ENCODE data around the gene SLC17A6.

SLC17A6 gene

DNA sequence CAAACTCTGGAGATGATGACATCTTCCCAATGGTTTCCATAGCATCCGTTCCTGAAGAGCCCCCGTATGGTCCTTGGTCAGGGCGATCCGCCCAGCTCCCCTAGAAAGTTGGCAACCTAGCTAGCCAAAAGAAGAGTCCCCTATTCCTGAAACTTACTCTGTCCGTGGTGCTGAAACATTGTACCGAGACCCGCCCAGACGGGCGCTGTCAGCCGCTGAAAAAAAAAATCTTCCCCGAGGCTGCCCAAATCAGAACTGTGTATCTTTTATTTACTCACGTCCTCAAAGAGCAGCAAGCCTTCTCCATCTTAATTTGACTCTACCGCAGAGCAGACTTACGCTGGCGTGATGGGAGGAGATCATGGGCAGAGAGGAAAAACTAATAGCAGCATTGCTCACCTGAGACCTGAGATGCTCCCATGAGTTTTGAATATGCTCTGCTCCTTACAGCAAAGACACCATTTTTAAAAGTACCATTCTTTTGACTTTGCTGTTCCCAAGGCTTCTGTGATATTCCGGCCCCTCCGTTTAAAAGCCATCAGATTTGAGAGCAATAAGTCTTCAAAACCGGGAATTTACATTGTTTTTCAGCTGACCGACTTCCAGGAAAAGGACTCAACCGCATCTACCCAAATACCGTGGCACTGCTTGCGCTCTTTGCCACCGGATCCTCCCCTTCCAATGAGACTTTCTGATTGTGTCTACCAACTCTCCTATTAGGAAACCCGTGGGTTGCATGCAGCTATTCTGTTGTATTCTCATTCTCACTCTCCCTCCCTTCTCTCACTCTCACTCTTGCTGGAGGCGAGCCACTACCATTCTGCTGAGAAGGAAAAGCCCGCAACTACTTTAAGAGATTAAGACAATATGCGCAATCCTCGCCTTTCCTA lies at the start of gene SLC17A6:
Gene SLC17A6, plus strand, starts transcription at position 786 of the 890 bp plus-strand sequence. CDS start 153 bp downstream, outside the sequence.
- DNase-seq (ENCODE audit: low read depth), result no peak

DNA sequence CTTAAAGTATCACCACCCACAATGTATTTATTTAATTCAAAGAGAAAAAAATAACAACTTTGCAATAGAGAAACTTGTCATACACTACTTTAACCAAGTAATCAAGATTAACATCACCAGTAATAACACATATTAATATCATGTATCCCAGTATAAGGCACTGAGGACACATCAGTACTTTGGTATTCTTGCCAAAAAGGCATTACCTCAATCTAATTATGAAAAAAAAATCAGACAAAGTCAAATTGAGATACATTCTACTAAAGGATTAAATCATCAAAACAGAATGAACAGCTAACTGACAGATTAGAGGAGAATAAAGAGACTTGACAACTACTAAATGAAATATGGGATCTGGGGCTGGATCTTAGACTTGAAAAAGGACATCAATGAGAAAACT lies 35.8 kb upstream of the SLC17A6 start:
- no peak for DNase-seq (ENCODE audit: low read depth)

DNA sequence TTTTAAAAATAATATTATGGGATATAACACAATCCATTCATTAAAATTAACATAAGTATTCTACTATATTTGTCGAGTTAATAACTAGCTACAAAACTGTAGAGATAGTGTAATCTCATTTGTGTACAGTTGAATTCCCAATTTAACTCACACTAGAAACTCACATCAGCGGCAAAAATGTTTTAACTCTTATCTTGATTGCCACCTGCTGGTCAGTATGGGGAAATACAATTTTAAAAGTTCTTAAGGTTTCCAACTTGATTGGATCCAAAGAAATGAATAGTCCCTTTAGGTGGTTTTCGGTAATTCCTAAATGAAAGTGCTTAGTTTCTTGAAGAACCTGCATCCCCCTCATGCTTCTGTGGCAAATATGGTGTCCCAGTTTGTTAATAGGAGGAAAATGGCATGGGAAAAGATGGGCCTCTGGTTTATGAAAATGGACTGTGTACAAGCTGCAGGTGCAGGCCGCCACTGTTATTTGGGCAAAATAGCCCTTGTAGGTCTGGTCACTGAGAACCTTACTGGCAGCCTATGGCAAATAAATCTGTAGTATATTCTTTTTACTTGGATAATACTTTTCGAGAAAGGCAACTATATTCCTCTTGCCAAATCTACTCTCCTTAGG lies 33.7 kb upstream of the SLC17A6 start:
- DNase-seq (ENCODE audit: low read depth), result no peak

DNA sequence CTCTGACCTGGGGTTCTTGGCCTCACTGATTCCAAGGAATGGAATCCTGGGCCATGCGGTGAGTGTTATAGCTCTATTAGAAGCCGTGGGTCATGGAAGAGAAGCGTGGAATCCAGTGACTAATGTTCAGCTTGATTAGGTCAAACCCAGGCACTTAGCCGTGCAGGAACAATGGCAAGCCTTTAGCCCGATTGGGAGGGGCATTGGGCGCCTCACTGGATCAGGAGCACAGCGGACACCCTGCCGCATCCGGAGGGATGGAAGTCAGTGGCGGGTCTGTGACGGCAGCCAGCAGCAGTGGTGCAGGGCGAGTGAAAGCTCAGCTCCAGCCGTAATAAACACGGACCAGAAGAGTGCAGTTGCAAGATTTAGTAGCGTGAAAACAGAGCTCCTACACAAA lies 20.5 kb upstream of the SLC17A6 start:
- DNase-seq (ENCODE audit: low read depth), result no peak

DNA sequence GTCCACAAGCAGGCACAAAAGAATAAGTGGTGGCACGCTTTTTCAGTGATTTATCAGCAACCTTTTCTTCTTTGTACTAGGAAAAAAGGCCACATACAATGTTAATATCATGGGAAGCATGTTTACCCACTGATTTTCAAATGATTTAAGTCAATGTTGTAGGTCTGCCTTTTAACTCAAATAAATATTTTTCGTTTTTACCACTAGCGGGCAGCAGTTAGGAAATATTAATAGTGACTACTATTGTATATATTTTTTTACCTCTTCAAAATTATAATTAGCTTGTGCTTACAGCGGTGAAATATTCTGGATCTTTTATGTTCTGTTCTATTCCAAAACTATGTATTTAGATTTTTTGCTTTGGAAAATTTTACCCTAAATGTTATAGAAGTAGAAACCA lies 6.4 kb upstream of the SLC17A6 start:
- no peak for DNase-seq (ENCODE audit: low read depth)

DNA sequence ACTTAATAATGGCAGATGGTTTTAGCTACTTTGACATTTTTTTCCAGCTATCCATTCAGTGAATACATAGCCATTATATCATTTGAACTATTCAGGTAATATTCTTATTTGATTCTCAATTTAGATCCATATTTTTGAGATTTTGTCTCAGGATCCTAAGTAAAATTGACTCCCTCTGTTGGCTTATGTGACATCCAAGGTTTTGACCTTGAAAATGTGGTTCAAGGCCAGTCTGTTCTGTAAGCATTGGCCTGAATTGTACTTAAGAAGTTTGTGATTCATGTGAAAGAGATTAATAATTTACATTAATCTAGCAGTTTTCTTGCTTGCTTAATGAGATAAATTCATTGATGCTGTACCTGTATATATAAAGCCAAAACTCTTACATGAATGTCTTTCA lies 1.6 kb upstream of the SLC17A6 start:
- no peak for DNase-seq (ENCODE audit: low read depth)

DNA sequence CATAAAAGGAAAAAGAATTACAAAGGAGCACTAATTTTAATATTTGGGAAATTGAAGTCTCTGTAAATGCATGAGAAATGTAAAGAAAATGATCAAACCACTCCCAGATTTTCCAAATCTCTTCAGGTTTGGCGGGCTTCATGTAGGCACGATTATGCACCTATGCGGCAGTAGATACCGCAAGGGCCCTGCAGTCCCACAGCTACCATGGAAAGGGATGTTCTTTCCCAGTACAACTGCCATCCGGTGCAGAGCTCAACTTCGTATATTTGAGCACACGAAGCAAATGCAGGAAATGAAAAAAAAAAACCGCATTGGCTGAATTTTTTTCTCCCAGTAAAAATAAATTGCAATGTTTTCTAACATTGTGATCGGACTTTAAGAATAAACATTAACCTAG lies 1.4 kb downstream of the SLC17A6 start:
- no peak for DNase-seq (ENCODE audit: low read depth)

DNA sequence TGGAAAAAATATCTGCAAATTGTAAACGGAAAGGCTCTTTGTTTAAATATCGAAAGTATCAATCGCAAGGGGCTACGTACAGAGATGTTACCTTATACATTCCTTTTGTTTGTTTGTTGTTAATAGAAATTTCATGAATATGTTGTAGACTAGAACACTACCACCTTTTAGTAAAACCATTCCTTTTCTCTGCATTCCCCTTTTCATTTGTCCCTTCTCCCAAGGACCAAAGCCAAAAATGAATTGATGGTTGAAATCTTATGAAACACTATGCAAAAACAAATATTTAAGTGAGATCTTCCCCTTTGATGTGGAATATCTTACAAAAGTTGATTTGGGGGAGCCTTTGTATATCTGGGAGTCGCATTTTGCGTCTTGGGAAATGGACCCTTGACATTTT lies 2.1 kb downstream of the SLC17A6 start:
- no peak for DNase-seq (ENCODE audit: low read depth)

DNA sequence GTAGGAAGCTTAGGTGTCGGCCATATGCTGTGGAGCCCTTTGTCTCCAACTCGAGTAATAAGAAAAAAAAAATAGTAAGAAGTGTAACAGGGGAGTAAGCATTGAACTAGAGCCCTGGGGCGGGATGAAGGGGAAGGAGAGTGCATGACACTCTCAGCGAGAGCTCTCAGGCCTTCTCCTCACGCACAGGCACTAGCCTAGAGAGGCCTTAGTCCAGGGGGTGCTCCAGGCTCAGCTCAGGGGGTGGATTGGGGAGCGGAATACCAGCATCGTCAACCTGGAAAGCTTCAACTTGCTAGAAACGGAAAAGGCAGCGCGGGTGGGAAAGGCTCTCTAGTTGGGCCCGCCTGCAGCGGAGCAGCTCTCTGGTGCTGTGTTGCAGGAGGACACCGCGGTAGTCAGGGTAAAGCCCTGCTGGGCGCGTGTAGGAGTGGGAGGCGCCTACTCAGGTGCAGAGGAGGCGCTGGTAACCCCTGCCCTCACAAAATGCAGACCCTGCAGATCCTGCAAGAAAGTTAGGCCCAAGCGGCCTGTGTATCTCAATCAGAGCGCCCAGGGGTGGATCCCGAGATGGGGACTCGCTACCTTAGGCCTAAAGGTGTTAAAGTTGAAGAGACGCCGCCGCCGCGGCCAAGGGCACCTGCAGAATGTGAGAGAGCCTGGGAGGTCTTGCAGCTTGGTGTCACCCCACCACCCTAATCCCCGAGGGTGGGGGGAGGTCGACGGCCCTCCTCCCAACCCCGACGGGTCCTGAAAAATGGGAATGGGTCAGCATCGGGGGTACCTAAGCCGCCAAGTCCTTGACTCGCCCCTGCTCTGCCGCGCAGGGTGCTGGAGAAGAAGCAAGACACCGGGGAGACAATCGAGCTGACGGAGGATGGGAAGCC lies 2.8 kb downstream of the SLC17A6 start:
- DNase-seq (ENCODE audit: low read depth), result no peak

DNA sequence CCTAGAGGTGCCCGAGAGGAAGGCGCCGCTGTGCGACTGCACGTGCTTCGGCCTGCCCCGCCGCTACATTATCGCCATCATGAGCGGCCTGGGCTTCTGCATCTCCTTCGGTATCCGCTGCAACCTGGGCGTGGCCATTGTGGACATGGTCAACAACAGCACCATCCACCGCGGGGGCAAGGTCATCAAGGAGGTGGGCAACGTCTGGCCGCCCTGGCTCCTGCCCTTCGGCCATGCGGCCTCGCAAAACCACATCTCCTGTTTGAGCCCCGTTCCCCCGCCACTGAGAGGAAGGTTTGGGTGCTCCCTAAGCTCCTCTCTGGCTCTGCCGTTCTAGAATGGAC lies 3.4 kb downstream of the SLC17A6 start:
- DNase-seq (ENCODE audit: low read depth), result no peak

DNA sequence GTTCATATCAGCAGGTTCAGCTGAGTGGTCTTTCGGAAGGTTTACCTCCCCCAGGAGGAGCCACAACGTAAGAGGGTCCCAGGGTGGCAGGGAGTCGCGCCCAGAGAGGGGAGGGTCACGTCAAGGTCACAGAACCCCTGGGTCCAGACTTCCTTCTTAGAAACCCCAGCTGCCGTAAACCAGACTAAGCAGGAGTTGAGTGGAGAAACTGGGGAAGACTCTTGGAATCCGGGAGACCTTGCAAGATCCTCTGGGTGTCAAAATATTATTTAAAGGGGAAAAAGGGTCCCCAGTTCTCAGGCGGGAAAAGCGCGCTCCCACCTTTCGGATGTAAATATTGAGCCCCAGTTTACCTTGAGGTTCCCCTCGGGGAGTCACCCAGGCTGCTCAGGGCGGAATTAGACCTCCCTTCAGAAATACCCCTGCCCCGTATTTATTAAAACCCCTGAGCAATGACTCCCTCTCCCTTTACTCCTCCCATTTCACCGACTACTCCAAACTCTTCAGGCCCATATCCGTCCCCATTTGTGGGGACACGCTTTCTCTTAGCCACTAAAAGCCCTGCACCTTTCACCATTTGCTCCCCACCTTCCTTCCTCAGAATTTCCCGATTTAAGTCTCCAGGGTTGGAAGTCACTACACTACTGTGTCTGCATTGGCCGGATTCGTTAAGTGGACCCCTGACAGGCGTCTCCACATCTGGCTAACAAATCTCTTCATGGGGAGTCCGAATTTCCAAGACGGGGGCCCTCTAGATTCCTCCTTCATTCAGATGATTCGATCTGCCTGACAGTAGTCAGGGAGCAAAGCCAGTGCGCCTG lies 4.2 kb downstream of the SLC17A6 start:
- no peak for DNase-seq (ENCODE audit: low read depth)

DNA sequence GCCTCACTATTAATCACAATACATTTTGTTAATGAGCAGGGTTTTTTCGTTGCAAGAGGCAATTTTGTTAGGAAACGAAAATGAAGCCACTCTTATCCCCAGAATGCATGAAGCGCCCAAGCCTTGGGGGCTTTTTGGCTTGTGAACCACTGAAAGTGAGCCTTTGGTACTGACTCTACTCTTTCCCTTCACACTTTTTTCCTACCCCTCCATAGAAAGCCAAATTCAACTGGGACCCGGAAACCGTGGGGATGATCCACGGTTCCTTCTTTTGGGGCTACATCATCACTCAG lies 4.8 kb downstream of the SLC17A6 start:
- DNase-seq (ENCODE audit: low read depth), result no peak

DNA sequence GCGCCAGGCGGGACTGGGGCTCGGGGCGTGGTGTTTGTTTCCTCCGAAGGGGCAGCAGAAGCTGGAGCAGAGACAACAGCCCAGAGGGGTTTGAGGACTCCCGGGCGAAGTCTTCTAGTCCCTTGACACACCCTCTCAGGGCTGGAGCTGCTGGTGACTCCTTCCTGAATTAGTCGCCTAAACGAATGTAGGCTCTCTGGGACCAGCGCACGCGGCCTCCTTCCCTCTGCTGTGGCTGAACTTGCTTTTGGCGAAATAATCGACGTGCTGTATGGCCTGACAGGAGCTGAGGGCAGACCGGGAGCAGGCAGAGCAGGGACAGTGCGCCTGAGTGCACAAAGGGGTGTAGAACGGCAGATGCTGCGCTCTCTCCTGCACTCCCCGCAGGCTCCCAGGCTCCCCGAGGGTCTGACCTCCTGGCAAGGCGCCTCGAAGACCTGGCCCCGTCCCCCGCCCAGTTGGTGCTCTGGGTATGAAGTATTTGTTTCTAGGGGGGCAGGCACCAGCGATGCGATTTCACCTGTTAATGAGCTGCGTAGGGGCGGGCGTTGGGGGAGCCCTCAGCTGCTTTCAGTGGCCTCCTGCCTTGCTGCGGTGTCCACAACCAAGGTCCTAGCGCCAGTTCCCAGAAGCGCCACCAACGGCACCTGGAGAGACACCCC lies 5.3 kb downstream of the SLC17A6 start:
- no peak for DNase-seq (ENCODE audit: low read depth)

DNA sequence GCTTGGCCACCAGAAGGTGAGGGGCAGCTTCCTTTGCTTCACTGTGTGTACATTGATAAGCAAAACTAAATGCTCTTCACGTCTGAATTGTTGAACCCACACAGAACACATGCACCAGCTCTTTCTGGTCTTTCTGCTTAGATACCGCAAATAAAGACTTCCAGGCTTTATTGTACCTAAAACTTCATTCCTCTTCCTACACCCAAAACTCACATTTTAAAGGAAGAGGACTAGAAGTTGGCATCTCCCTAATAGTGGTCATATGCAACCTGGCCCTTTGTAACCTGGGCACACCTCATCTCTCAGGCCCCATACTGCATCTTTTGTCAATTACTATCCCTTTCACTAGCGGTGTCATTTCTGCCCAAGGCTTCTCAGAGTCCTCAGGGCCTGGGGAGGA lies 5.9 kb downstream of the SLC17A6 start:
- DNase-seq (ENCODE audit: low read depth), result no peak

DNA sequence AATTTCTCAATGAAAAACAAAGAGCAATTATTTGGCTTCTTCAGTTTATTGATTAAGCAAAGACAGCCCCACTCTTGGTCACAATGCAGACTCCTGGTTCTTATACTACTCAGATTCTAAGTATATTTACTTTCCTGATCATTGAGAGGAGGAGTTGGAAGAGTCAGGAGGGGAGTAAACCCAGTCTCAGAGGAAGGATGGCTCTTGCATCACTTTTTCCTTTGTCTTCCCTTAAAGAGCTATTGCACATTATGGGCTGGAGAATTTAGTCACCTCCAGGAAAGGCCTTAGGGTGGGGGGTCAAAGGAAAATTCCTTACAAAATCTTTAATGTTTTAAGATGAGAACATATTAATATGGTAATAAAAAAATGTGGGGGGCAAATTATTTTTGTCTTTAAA lies 8.1 kb downstream of the SLC17A6 start:
- DNase-seq (ENCODE audit: low read depth), result no peak

DNA sequence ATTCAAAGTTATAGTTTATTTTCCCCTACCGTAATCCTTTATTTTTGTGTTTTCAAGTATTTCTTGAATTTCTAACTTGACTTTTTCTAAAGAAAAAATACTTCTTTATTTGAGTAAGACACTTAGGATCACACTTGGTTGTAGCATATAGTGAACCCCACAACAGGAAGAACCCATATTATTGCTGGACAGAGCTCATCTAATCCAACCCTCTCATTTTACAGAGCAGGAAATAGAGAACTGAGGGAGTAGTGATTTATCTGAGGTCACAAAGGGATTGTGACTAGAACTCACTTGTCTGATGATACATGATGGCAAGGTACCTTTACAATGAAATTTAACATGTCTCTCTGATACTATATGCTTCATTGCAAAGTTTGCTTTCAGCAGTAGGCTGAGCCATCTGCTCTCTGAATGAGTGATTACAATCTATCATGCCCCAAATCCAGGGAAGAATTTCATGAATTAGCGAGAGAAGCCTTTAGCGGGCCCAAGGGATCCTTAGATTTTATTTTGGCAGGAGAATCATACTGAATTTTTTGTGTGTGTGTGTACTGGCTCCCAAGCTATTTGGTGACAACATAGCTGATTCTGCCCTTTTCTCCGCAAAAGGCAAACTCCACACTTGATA lies 9.8 kb downstream of the SLC17A6 start:
- DNase-seq (ENCODE audit: low read depth), result no peak

DNA sequence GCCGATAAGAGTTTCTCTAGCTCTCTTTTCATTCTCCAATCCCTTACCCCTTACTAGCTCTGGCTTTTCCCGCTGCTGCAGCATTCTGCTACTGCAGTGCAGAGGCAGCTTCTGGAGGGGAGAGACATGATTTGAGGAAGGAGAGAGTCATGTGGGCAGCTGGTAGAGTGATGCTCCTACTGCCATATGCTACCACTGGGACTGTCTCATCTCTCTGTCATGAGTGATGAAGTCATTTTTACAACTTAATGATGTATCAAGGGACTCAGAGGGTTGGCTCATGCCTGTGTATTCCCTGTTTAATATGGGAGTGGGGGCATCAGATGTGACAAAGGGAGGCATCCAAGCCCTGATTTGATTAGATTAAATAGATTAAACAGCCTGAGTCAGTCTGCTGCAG lies 11.3 kb downstream of the SLC17A6 start:
- DNase-seq (ENCODE audit: low read depth), result no peak

DNA sequence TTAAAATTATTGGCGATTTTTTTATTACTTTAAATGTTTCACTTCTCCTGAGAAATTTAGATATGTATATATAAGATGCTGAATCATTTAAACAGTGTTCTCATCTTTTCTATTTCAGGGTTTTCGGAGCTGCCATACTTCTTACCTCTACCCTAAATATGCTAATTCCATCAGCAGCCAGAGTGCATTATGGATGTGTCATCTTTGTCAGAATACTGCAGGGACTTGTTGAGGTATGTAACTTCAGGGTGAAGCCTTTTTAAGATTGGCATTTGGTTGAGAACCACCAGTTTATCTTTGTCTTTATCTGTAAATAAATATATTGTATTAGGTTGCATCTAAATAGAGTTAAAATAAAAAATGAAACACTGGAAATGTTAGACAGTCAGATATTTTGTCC lies 21.1 kb downstream of the SLC17A6 start:
- DNase-seq (ENCODE audit: low read depth), result no peak

DNA sequence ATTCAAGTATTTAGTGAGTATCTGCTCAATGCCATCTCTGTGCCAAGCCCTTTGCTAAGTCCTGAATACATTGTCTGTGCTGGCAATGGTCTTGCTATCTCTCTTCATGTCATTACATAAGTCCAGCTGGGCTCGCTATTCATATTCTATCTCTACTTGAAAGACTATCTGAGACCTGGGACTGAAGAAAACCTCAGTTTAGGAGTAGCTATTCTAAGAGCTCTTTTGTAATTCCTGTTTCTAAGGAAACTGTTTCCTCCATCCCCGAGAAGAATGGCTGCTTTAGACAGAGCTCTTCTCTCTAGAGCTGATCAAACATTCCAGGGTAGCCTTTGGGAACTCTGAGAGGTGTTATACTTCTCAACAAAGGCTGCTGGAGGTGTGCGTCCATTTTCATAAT lies 33.0 kb downstream of the SLC17A6 start:
- DNase-seq (ENCODE audit: low read depth), result no peak

DNA sequence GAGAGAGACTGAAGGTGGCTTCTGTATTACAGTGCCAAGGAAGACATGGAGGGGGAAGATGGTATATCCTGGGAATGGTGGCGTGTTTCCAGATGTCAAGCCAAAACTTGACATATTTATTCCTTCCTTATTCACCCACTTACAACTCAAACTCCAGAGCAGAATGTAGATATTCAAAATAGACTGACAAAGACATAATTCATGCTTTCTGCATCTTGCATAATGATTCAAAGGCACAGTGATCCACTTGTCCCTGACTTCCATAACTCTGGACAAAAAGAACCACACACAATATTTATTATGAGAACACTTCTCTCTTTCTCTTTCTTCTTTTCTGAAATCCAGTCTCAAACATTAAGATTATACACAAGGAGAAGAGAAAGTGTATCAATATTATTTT lies 48.9 kb downstream of the SLC17A6 start:
- no peak for DNase-seq (ENCODE audit: low read depth)

Measured in CMK (cell line).